Testis (tissue), 2 donors: ENCODE measurements around the gene TUBA1C.

Experiments
- POLR2A ChIP-seq: fragments of 450-650 bp; IDR thresholded peaks from one replicate; pipeline ENCODE4 v1.6.1; 2017; ENCODE audit warnings: antibody characterized with exemption, mild to moderate bottlenecking, moderate library complexity
- TF ChIP-seq, protein P1 (sequence below), 3 experiments: fragments of 450-650 bp in 2 of 3; fragments of 200-600 bp in 1 of 3; sonication (generic) in 1 of 3; IDR thresholded peaks; one replicate each; pipeline ENCODE4 v1.5.1; 2016 to 2019; ENCODE audit warnings: antibody characterized with exemption in 3 of 3, mild to moderate bottlenecking in 2 of 3, moderate library complexity in 1 of 3

DNA sequence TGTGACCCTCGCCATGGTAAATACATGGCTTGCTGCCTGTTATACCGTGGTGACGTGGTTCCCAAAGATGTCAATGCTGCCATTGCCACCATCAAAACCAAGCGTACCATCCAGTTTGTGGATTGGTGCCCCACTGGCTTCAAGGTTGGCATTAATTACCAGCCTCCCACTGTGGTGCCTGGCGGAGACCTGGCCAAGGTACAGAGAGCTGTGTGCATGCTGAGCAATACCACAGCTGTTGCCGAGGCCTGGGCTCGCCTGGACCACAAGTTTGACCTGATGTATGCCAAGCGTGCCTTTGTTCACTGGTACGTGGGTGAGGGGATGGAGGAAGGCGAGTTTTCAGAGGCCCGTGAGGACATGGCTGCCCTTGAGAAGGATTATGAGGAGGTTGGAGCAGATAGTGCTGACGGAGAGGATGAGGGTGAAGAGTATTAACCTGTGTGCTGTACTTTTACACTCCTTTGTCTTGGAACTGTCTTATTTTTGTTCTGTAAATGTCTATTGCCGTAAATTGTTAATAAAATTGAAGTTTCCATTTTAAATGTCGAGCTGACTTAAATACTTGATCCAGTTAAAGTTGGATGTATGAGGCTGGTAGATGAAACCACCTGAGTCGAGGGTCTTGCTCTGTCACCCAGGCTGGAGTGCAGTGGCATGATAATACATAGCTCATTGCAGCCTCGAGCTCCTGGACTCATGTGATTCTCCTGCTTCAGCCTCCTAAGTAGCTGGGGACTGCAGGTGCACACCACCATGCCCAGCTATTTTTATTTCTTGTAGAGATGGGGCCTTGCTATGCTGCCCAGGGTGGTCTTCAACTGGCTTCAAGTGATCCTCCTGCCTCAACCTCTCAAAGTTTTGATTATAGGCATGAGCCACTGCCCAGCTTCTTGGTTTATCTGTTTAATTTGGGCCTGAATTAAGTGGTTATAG is 8.2 kb downstream of the TUBA1C start:
- TF ChIP-seq, protein P1, sequence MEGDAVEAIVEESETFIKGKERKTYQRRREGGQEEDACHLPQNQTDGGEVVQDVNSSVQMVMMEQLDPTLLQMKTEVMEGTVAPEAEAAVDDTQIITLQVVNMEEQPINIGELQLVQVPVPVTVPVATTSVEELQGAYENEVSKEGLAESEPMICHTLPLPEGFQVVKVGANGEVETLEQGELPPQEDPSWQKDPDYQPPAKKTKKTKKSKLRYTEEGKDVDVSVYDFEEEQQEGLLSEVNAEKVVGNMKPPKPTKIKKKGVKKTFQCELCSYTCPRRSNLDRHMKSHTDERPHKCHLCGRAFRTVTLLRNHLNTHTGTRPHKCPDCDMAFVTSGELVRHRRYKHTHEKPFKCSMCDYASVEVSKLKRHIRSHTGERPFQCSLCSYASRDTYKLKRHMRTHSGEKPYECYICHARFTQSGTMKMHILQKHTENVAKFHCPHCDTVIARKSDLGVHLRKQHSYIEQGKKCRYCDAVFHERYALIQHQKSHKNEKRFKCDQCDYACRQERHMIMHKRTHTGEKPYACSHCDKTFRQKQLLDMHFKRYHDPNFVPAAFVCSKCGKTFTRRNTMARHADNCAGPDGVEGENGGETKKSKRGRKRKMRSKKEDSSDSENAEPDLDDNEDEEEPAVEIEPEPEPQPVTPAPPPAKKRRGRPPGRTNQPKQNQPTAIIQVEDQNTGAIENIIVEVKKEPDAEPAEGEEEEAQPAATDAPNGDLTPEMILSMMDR (IDR thresholded peaks at IDR 0.05) = no peak
- no peak for TF ChIP-seq POLR2A
